ENCODE measurements around the gene SLC16A3.
"Not testable (repeated sequence)": the region's sequence is repeated elsewhere in the genome, so short reads cannot be mapped to it uniquely, and the experiment has no call there.

- not testable (repeated sequence) for TF ChIP-seq CTCF, EP300, POLR2A, POLR2AphosphoS5 (IDR thresholded peaks at IDR 0.05)
Measured at GRCh38 chr17:82193050-82193449, 35.8 kb upstream of the SLC16A3 start.

Measured in stomach (tissue), 4 donors.